GM18505 (cell line): ENCODE results near the gene NOP56.

ENCODE experiments used
- ATAC-seq: cut with Tn5 transposase; IDR thresholded peaks from one replicate; pipeline ENCODE4 v1.9.1; 2021; ENCODE audit not compliant: unreplicated experiment
- POLR2A ChIP-seq: IDR thresholded peaks from 4 replicates; pipeline ENCODE4 v1.6.1; 2011; ENCODE audit warnings: borderline replicate concordance; ENCODE audit not compliant: insufficient read depth, insufficient read length; ENCODE audit errors: extremely low read depth

The NOP56 gene

GRCh38 chr20:2697768-2698167 lies 45.3 kb downstream of the NOP56 start:
- no peak for TF ChIP-seq POLR2A
- no peak for ATAC-seq

- ATAC-seq, result no peak
- TF ChIP-seq POLR2A, result no peak
Observed at GRCh38 chr20:2698186-2698817, 45.9 kb downstream of the NOP56 start.

GRCh38 chr20:2698912-2699311 lies 46.5 kb downstream of the NOP56 start:
- no peak for TF ChIP-seq POLR2A
- no peak for ATAC-seq

- no peak for TF ChIP-seq POLR2A
- no peak for ATAC-seq
Observed at GRCh38 chr20:2699775-2700413, 47.5 kb downstream of the NOP56 start.

- ATAC-seq, result no peak
- no peak for TF ChIP-seq POLR2A
Observed at GRCh38 chr20:2700913-2701620, 48.6 kb downstream of the NOP56 start.

- TF ChIP-seq POLR2A, result no peak
- no peak for ATAC-seq
Observed at GRCh38 chr20:2701671-2702081, 49.2 kb downstream of the NOP56 start.

- no peak for ATAC-seq
Observed at GRCh38 chr20:2703716-2704475, 51.5 kb downstream of the NOP56 start.

GRCh38 chr20:2705931-2706645 lies 53.7 kb downstream of the NOP56 start:
- ATAC-seq, result no peak
- TF ChIP-seq POLR2A, result no peak

More at GRCh38 chr20:2703716-2704475, 51.5 kb downstream of the NOP56 start:
- no peak for TF ChIP-seq POLR2A

- ATAC-seq, result no peak
- no peak for TF ChIP-seq POLR2A
Observed at GRCh38 chr20:2706688-2707352, 54.4 kb downstream of the NOP56 start.

GRCh38 chr20:2707353-2708072 lies 55.1 kb downstream of the NOP56 start:
- no peak for ATAC-seq
- no peak for TF ChIP-seq POLR2A
